Measurements from ENCODE around the gene FZD2.

Gene FZD2

DNA sequence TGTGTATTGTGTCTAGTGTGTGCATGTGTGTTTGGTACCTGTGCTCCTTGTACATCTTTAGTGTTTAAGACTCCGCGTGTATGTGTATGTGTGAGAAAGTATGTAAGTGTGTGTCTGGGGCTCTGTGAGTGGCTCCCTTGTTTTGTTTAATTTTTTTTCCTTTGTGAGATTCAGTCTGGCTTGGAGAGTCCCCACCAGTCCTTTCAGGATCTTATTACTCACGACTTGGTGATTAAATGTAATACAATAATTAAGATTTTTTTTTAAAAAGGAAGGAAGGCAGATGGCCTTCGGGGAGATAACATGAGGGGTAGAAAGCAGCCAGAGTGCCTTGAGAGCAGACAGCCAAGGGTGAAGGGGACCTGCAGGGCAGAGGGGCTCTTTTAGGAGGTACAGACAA, 33.9 kb downstream of the FZD2 start:
- TF ChIP-seq EZH2 (optimal IDR thresholded peaks at IDR 0.05; ENCODE audit: low read depth, low read length) (no peak), EZH2phosphoT487 (IDR thresholded peaks at IDR 0.05; ENCODE audit: low read length) (no peak)
- TF ChIP-seq, protein P1, sequence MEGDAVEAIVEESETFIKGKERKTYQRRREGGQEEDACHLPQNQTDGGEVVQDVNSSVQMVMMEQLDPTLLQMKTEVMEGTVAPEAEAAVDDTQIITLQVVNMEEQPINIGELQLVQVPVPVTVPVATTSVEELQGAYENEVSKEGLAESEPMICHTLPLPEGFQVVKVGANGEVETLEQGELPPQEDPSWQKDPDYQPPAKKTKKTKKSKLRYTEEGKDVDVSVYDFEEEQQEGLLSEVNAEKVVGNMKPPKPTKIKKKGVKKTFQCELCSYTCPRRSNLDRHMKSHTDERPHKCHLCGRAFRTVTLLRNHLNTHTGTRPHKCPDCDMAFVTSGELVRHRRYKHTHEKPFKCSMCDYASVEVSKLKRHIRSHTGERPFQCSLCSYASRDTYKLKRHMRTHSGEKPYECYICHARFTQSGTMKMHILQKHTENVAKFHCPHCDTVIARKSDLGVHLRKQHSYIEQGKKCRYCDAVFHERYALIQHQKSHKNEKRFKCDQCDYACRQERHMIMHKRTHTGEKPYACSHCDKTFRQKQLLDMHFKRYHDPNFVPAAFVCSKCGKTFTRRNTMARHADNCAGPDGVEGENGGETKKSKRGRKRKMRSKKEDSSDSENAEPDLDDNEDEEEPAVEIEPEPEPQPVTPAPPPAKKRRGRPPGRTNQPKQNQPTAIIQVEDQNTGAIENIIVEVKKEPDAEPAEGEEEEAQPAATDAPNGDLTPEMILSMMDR (IDR thresholded peaks at IDR 0.05; ENCODE audit: low read length) = no peak
- no peak overlapping the region for H3K27ac ChIP-seq (ENCODE audit: low read length)
- no peaks in the 10 kb centered on the region for H3K79me2 ChIP-seq (ENCODE audit: low read length)

GRCh38 chr17:44593156-44593555, 35.9 kb downstream of the FZD2 start:
- Histone ChIP-seq H4K20me1 (ENCODE audit: insufficient read depth, low read length) (no peaks in the 10 kb centered on the region), H2AFZ (ENCODE audit: low read length) (no peak overlapping the region), H3F3A (ENCODE audit: insufficient read depth, low read length) (no peaks in the 10 kb centered on the region), H3K9me2 (replicated peaks; ENCODE audit: insufficient read depth, low read length) (no peaks in the 10 kb centered on the region), H3K4me3 (ENCODE audit: low read length) (no peak overlapping the region), H3K4me1 (ENCODE audit: low read length) (no peaks in the 10 kb centered on the region), H3K27ac (ENCODE audit: low read length) (no peak overlapping the region), H3K9me3 (replicated peaks; ENCODE audit: insufficient read depth, low read length) (no peaks in the 10 kb centered on the region), H3K36me3 (replicated peaks; ENCODE audit: insufficient read depth, low read length) (no peaks in the 10 kb centered on the region), H3K79me2 (ENCODE audit: low read length) (no peaks in the 10 kb centered on the region), H3K9ac (ENCODE audit: low read length) (no peak overlapping the region), H3K27me3 (replicated peaks; ENCODE audit: insufficient read depth, low read length) (peaks cover 7% of the 10 kb centered on the region), H3K4me2 (ENCODE audit: low read depth, low read length) (no peak overlapping the region)
- DNase-seq = no peak
- TF ChIP-seq EZH2phosphoT487 (IDR thresholded peaks at IDR 0.05; ENCODE audit: low read length) = no peak
- TF ChIP-seq, protein P1 (IDR thresholded peaks at IDR 0.05; ENCODE audit: low read length) = no peak
- TF ChIP-seq EZH2 (optimal IDR thresholded peaks at IDR 0.05; ENCODE audit: low read depth, low read length) = no peak

More for the DNA sequence above, 33.9 kb downstream of the FZD2 start:
- H3K4me2 ChIP-seq (ENCODE audit: low read depth, low read length) = no peak overlapping the region
- H3K9ac ChIP-seq (ENCODE audit: low read length) = no peak overlapping the region
- no peaks in the 10 kb centered on the region for H3K9me3 ChIP-seq (replicated peaks; ENCODE audit: insufficient read depth, low read length)
- no peaks in the 10 kb centered on the region for H4K20me1 ChIP-seq (ENCODE audit: insufficient read depth, low read length)
- H3K27me3 ChIP-seq (replicated peaks; ENCODE audit: insufficient read depth, low read length) = peaks cover 13% of the 10 kb centered on the region
- no peak overlapping the region for H2AFZ ChIP-seq (ENCODE audit: low read length)
- H3K4me3 ChIP-seq (ENCODE audit: low read length) = no peak overlapping the region
- H3K9me2 ChIP-seq (replicated peaks; ENCODE audit: insufficient read depth, low read length) = no peaks in the 10 kb centered on the region
- no peak for DNase-seq
- no peaks in the 10 kb centered on the region for H3K36me3 ChIP-seq (replicated peaks; ENCODE audit: insufficient read depth, low read length)
- no peaks in the 10 kb centered on the region for H3F3A ChIP-seq (ENCODE audit: insufficient read depth, low read length)
- no peaks in the 10 kb centered on the region for H3K4me1 ChIP-seq (ENCODE audit: low read length)

DNA sequence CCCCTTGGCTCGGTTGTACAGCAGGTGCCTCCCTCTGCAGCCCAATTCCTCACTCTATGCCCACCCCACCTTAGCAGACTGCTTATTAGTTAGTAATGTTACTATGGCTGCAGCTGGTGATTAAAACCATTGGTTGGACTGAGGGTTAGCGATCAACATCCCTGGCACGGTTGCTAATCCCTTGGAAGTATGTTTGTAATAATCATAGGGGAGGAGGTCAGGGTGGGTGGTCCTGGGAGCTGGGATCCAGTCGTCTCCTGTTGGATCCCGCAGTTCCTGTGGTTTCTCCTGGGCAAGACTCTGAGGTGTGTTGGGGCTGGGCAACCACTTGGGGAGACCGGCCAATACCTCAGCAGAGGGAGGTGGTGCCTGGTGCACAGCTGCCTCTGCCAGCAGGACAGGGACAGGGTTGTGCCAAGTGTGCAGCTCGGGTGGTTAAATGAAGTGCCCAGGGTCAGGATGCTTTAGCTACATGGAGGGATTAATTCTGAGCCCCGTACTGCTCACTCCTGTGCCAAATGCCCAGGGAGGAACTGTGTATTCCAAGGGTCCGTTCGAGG, 38.0 kb downstream of the FZD2 start:
- H3K4me3 ChIP-seq (ENCODE audit: low read length) = no peak overlapping the region
- TF ChIP-seq, protein P1 (IDR thresholded peaks at IDR 0.05; ENCODE audit: low read length) = no peak
- TF ChIP-seq EZH2 (optimal IDR thresholded peaks at IDR 0.05; ENCODE audit: low read depth, low read length) = no peak
- no peak for TF ChIP-seq EZH2phosphoT487 (IDR thresholded peaks at IDR 0.05; ENCODE audit: low read length)
- no peaks in the 10 kb centered on the region for H3K4me1 ChIP-seq (ENCODE audit: low read length)
- H3K9me3 ChIP-seq (replicated peaks; ENCODE audit: insufficient read depth, low read length) = no peaks in the 10 kb centered on the region
- no peak overlapping the region for H2AFZ ChIP-seq (ENCODE audit: low read length)
- H3F3A ChIP-seq (ENCODE audit: insufficient read depth, low read length) = no peaks in the 10 kb centered on the region
- H3K36me3 ChIP-seq (replicated peaks; ENCODE audit: insufficient read depth, low read length) = no peaks in the 10 kb centered on the region
- no peak overlapping the region for H3K27ac ChIP-seq (ENCODE audit: low read length)
- DNase-seq = no peak
- no peaks in the 10 kb centered on the region for H3K9me2 ChIP-seq (replicated peaks; ENCODE audit: insufficient read depth, low read length)
- H3K4me2 ChIP-seq (ENCODE audit: low read depth, low read length) = no peak overlapping the region
- no peaks in the 10 kb centered on the region for H3K79me2 ChIP-seq (ENCODE audit: low read length)
- H3K9ac ChIP-seq (ENCODE audit: low read length) = no peak overlapping the region
- H4K20me1 ChIP-seq (ENCODE audit: insufficient read depth, low read length) = no peaks in the 10 kb centered on the region
- no peaks in the 10 kb centered on the region; the same call in 1 of the 2 replicates for H3K27me3 ChIP-seq (replicated peaks; ENCODE audit: insufficient read depth, low read length)
